Calu3 (cell line): ENCODE results near the gene HAUS3. TPM values are rescaled to one million over a fixed set of nuclear protein-coding genes. Genes with fewer than 3 reads are reported as not detected.

Source experiments
- BruUV-seq: library from RNA; stranded (reverse); fragments of 400-500 nt; replicated peaks from 2 replicates; lab custom pipeline; 2021; lab: Mats Ljungman, UMichigan
- CTCF ChIA-PET: fragments of 300-600 bp; sonication (Branson Sonifier 250); formaldehyde crosslinking; loops from one replicate; lab custom pipeline; 2022; ENCODE audit warnings: antibody characterized with exemption; lab: Charles Lee
- DNase-seq: peaks from one replicate; pipeline ENCODE4 v3.0.0; 2022
- H3K27ac Mint-ChIP-seq: one replicate; pipeline ENCODE4 v1.8.0; 2022; ENCODE audit warnings: mixed read lengths; ENCODE audit not compliant: unreplicated experiment
- H3K27me3 Mint-ChIP-seq: one replicate; pipeline ENCODE4 v1.8.0; 2022; ENCODE audit warnings: mixed read lengths; ENCODE audit not compliant: unreplicated experiment
- H3K36me3 Mint-ChIP-seq: one replicate; pipeline ENCODE4 v1.8.0; 2022; ENCODE audit warnings: mild to moderate bottlenecking, moderate library complexity, mixed read lengths; ENCODE audit not compliant: insufficient read depth, unreplicated experiment
- H3K4me1 Mint-ChIP-seq: one replicate; pipeline ENCODE4 v1.8.0; 2022; ENCODE audit warnings: mild to moderate bottlenecking, low read depth, mixed read lengths; ENCODE audit not compliant: unreplicated experiment
- H3K4me3 Mint-ChIP-seq: one replicate; pipeline ENCODE4 v1.8.0; 2022; ENCODE audit warnings: mild to moderate bottlenecking, low read depth, moderate library complexity, mixed read lengths; ENCODE audit not compliant: unreplicated experiment
- H3K9me3 Mint-ChIP-seq: one replicate; pipeline ENCODE4 v1.8.0; 2022; ENCODE audit warnings: low read depth, mixed read lengths; ENCODE audit not compliant: unreplicated experiment
- CTCF ChIP-seq: fragments of 200-600 bp; IDR thresholded peaks from one replicate; pipeline ENCODE4 v1.8.0; 2022; ENCODE audit warnings: antibody characterized with exemption; ENCODE audit not compliant: unreplicated experiment
- intact Hi-C: fragments of 100-400 bp; cut with micrococcal nuclease; formaldehyde crosslinking; loops from one replicate; pipeline ENCODE4 v1.10.0; 2022; ENCODE audit not compliant: unreplicated experiment
- total RNA-seq: library from RNA; stranded (reverse); gene quantifications from 2 replicates; pipeline ENCODE4 v1.2.3, GENCODE V29; 2022

HAUS3 gene
- total RNA-seq, 1 experiment from 2014 or later, result 13.4 TPM

- H3K27ac Mint-ChIP-seq, result no peak overlapping the region
- BruUV-seq, result no TSS peak
- intact Hi-C loops, result no loop called here
- no peaks in the 10 kb centered on the region for H3K27me3 Mint-ChIP-seq
- DNase-seq, result no peak
- CTCF ChIA-PET, result no interaction called here
- H3K4me3 Mint-ChIP-seq, result no peak overlapping the region
- H3K4me1 Mint-ChIP-seq, result no peaks in the 10 kb centered on the region
- no peak for TF ChIP-seq CTCF
- no peaks in the 10 kb centered on the region for H3K9me3 Mint-ChIP-seq
- H3K36me3 Mint-ChIP-seq, result peaks cover 10% of the 10 kb centered on the region
Observed at GRCh38 chr4:2259541-2260343, 17.8 kb upstream of the HAUS3 start.

GRCh38 chr4:2259036-2259540 is 17.2 kb upstream of the HAUS3 start:
- Mint-ChIP-seq H3K36me3 (peaks cover 10% of the 10 kb centered on the region), H3K9me3 (no peaks in the 10 kb centered on the region), H3K4me1 (no peaks in the 10 kb centered on the region), H3K27ac (no peak overlapping the region), H3K27me3 (no peaks in the 10 kb centered on the region), H3K4me3 (no peak overlapping the region)
- no peak for DNase-seq
- CTCF ChIA-PET, result no interaction called here
- no TSS peak for BruUV-seq
- intact Hi-C loops, result no loop called here
- no peak for TF ChIP-seq CTCF

- H3K27me3 Mint-ChIP-seq, result no peaks in the 10 kb centered on the region
- no peaks in the 10 kb centered on the region for H3K9me3 Mint-ChIP-seq
- CTCF ChIA-PET, result no interaction called here
- H3K27ac Mint-ChIP-seq, result no peak overlapping the region
- H3K36me3 Mint-ChIP-seq, result peaks cover 10% of the 10 kb centered on the region
- DNase-seq, result no peak
- no TSS peak for BruUV-seq
- TF ChIP-seq CTCF, result no peak
- intact Hi-C loops, result no loop called here
- H3K4me3 Mint-ChIP-seq, result no peak overlapping the region
- H3K4me1 Mint-ChIP-seq, result no peaks in the 10 kb centered on the region
Observed at GRCh38 chr4:2258091-2259035, 16.4 kb upstream of the HAUS3 start.

GRCh38 chr4:2257361-2258081 is 15.6 kb upstream of the HAUS3 start:
- Mint-ChIP-seq H3K4me3 (no peak overlapping the region), H3K27me3 (no peaks in the 10 kb centered on the region), H3K9me3 (no peaks in the 10 kb centered on the region), H3K4me1 (no peaks in the 10 kb centered on the region), H3K36me3 (peaks cover 9% of the 10 kb centered on the region), H3K27ac (no peak overlapping the region)
- no peak for TF ChIP-seq CTCF
- intact Hi-C loops, result no loop called here
- CTCF ChIA-PET, result no interaction called here
- DNase-seq, result no peak
- BruUV-seq, result no TSS peak
